Cardiac muscle cell (in vitro differentiated cells and primary cell): Measurements from ENCODE around the gene SLC25A22. TPM values are rescaled to one million over a fixed set of nuclear protein-coding genes. Genes with fewer than 3 reads are reported as not detected.

Experiments used
- DNase-seq, 2 donors: peaks; one replicate each; pipeline versions ENCODE4 v3.0.0 to v3.0.0-alpha.2; 2010 to 2017; ENCODE audit warnings: low read depth in 1 of 2, low spot score in 1 of 2
- H3K27ac ChIP-seq: fragments of 200-600 bp; sonication (generic); 2 replicates; pipeline ENCODE4 v1.5.1; 2016
- H3K27me3 ChIP-seq: fragments of 200-600 bp; sonication (generic); 2 replicates; pipeline ENCODE4 v1.6.0; 2016; ENCODE audit warnings: control low read depth
- H3K36me3 ChIP-seq: fragments of 200-600 bp; sonication (generic); 2 replicates; pipeline ENCODE4 v1.5.1; 2016; ENCODE audit warnings: control low read depth
- H3K4me1 ChIP-seq: fragments of 200-600 bp; sonication (generic); 2 replicates; pipeline ENCODE4 v1.8.1; 2017; ENCODE audit warnings: low read depth, mild to moderate bottlenecking, mixed run types
- H3K4me3 ChIP-seq: fragments of 200-600 bp; sonication (generic); 2 replicates; pipeline ENCODE4 v1.5.1; 2016; ENCODE audit warnings: mild to moderate bottlenecking
- H3K9me3 ChIP-seq: fragments of 200-600 bp; sonication (generic); 2 replicates; pipeline ENCODE4 v1.5.1; 2017; ENCODE audit warnings: low read depth, mild to moderate bottlenecking, control low read depth
- CTCF ChIP-seq: IDR thresholded peaks from 2 replicates; pipeline ENCODE4 v1.5.1; 2012; ENCODE audit warnings: low read depth, mild to moderate bottlenecking, low read length
- polyA plus RNA-seq: library from polyadenylated mRNA; unstranded; fragments of >200 nt; fragmentation: Nextera tagmentation; extraction: Ambion mirVana; gene quantifications from 2 replicates; pipeline ENCODE4 v1.2.1, GENCODE V29; 2016
- total RNA-seq: library from RNA; depleted of rRNA; stranded (reverse); fragments of >200 nt; gene quantifications from 2 replicates; pipeline ENCODE4 v1.2.3, GENCODE V29; 2016

The SLC25A22 gene
- total and polyA plus RNA-seq, 2 experiments from 2014 or later = 17.6 to 21.2 TPM

- Histone ChIP-seq H3K4me1 (no peaks in the 10 kb centered on the region), H3K4me3 (no peak overlapping the region), H3K27me3 (no peaks in the 10 kb centered on the region), H3K36me3 (peaks cover 28% of the 10 kb centered on the region), H3K27ac (no peak overlapping the region), H3K9me3 (no peaks in the 10 kb centered on the region)
- no peak for DNase-seq
- TF ChIP-seq CTCF = no peak
Measured at GRCh38 chr11:763073-763463, 35.0 kb downstream of the SLC25A22 start.

GRCh38 chr11:762421-763072, 35.5 kb downstream of the SLC25A22 start:
- H3K27ac ChIP-seq = no peak overlapping the region
- TF ChIP-seq CTCF = peak; percentile 3
- H3K9me3 ChIP-seq = no peaks in the 10 kb centered on the region
- H3K27me3 ChIP-seq = no peaks in the 10 kb centered on the region
- H3K4me1 ChIP-seq = no peaks in the 10 kb centered on the region
- peaks cover 28% of the 10 kb centered on the region for H3K36me3 ChIP-seq
- peak in 1 of 2 donors; percentile 74 for DNase-seq
- no peak overlapping the region for H3K4me3 ChIP-seq

GRCh38 chr11:761526-762108, 36.5 kb downstream of the SLC25A22 start:
- Histone ChIP-seq H3K4me1 (no peaks in the 10 kb centered on the region), H3K4me3 (no peak overlapping the region), H3K27ac (no peak overlapping the region), H3K27me3 (no peaks in the 10 kb centered on the region), H3K36me3 (peaks cover 30% of the 10 kb centered on the region), H3K9me3 (no peaks in the 10 kb centered on the region)
- no peak for DNase-seq
- TF ChIP-seq CTCF = no peak

GRCh38 chr11:760236-760635, 37.8 kb downstream of the SLC25A22 start:
- Histone ChIP-seq H3K27ac (no peak overlapping the region), H3K4me3 (no peak overlapping the region), H3K36me3 (peaks cover 30% of the 10 kb centered on the region), H3K27me3 (no peaks in the 10 kb centered on the region), H3K9me3 (no peaks in the 10 kb centered on the region), H3K4me1 (no peaks in the 10 kb centered on the region)
- DNase-seq = no peak
- no peak for TF ChIP-seq CTCF

GRCh38 chr11:749731-750130, 48.4 kb downstream of the SLC25A22 start:
- no peak for DNase-seq
- no peaks in the 10 kb centered on the region for H3K36me3 ChIP-seq
- peaks cover 9% of the 10 kb centered on the region for H3K4me1 ChIP-seq
- no peaks in the 10 kb centered on the region for H3K9me3 ChIP-seq
- H3K27me3 ChIP-seq = no peaks in the 10 kb centered on the region
- no peak overlapping the region for H3K27ac ChIP-seq
- no peak for TF ChIP-seq CTCF
- no peak overlapping the region for H3K4me3 ChIP-seq
